ENCODE measurements around the gene STK36. TPM values are rescaled to one million over a fixed set of nuclear protein-coding genes. Genes with fewer than 3 reads are reported as not detected.

Gene STK36
- total RNA-seq, 1 donor: 31.0 TPM

DNA sequence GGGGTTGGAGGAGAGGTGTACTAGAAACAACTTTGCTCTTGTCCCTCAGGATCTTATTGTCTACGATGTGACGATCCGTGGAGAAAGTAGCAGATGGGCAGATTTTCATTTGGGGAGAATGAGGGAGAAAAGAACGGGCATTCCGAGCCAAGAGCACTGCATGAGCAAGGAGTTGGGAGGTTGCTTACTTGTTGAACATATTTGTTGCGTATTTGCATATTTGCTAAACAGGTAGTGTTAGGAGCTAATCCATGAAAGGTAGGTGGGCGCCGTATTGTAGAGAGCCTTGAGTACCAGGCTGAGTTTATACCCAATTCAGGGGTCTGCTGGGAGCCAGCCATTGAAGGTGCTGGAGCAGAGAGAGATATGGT lies 11.9 kb upstream of the STK36 start:
- TF ChIP-seq, protein P1, sequence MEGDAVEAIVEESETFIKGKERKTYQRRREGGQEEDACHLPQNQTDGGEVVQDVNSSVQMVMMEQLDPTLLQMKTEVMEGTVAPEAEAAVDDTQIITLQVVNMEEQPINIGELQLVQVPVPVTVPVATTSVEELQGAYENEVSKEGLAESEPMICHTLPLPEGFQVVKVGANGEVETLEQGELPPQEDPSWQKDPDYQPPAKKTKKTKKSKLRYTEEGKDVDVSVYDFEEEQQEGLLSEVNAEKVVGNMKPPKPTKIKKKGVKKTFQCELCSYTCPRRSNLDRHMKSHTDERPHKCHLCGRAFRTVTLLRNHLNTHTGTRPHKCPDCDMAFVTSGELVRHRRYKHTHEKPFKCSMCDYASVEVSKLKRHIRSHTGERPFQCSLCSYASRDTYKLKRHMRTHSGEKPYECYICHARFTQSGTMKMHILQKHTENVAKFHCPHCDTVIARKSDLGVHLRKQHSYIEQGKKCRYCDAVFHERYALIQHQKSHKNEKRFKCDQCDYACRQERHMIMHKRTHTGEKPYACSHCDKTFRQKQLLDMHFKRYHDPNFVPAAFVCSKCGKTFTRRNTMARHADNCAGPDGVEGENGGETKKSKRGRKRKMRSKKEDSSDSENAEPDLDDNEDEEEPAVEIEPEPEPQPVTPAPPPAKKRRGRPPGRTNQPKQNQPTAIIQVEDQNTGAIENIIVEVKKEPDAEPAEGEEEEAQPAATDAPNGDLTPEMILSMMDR (IDR thresholded peaks at IDR 0.05; ENCODE audit: insufficient read depth, low read length): no peak
- no peak for DNase-seq (ENCODE audit: low read depth)
- H3K4me3 ChIP-seq (ENCODE audit: low read depth, low read length): peak overlapping the region; percentile 93

DNA sequence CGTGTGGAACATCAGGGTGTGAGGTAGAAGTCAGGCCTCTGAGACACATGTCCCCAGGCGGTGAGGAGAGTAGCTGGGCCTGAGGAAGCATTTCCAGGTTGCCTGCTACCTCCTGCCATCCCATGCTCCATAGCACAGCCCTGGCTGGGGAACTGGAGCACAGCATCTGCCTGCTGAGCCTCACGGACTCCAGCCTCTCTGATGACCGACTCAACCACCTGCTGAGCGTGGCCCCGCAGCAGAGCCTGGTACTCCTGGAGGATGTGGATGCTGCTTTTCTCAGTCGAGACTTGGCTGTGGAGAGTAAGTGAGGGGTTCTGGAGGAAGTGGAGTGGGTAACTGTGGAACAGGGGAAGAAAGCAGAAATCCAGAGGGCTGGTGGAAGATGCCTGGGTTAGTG lies 9.5 kb upstream of the STK36 start:
- TF ChIP-seq, protein P1 (IDR thresholded peaks at IDR 0.05; ENCODE audit: insufficient read depth, low read length): no peak
- H3K4me3 ChIP-seq (ENCODE audit: low read depth, low read length): no peak overlapping the region
- no peak for DNase-seq (ENCODE audit: low read depth)

DNA sequence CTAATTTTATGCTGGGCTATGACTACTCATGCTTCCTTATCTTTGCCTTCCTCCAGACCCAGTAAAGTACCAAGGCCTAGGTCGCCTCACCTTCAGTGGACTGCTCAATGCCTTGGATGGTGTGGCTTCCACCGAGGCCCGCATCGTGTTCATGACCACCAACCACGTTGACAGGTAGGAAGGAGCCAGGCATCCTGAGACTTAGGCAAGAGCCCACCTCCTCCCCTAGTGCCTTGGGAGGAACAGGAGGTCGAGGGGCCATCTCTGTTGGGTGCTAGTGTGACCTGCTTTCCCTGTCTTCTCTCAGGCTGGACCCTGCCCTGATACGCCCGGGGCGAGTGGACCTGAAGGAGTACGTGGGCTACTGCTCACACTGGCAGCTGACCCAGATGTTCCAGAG lies 9.1 kb upstream of the STK36 start:
- H3K4me3 ChIP-seq (ENCODE audit: low read depth, low read length): no peak overlapping the region
- TF ChIP-seq, protein P1 (IDR thresholded peaks at IDR 0.05; ENCODE audit: insufficient read depth, low read length): no peak
- no peak for DNase-seq (ENCODE audit: low read depth)

DNA sequence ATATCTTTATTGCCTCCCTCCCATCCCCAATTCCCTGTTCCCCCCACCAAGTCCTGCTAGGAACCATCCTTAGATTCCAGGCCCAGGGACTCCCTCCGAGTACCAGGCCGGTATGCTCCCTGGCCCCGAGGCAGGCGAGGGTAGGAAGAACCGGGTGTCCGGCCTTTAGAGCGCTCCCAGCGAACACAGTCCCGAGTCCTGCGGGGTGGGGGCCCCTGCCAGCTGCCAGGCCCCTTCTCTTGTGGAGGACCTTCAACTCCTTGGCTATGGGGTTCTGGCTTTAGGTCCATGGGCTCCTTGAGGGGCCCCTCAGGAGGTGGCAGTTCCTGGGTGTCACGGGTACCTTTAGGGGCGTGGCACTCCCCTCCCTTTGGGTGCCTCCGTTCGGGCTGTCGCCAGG lies 8.0 kb upstream of the STK36 start:
- H3K4me3 ChIP-seq (ENCODE audit: low read depth, low read length): no peak overlapping the region
- TF ChIP-seq, protein P1 (IDR thresholded peaks at IDR 0.05; ENCODE audit: insufficient read depth, low read length): no peak

DNA sequence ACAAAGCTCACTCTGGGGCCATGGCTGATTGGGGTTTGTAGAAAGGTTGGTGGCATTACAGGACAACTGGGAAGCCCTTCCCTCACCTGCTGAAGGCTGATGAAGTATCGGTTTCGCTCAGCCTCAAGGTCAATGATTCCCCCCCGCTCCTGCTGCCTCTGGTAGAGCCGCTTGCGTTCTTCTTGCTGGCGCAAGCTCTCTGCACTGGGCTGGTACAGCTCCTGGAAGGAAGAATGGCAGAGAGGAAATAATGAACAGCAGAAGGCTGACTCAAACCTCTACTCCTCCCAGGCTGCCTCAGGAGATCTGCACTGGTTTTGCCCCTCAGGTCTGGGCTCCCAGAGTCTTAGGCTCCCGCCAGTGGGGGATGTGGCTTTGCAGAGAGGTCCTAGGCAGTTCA lies 7.2 kb upstream of the STK36 start:
- H3K4me3 ChIP-seq (ENCODE audit: low read depth, low read length): no peak overlapping the region
- TF ChIP-seq, protein P1 (IDR thresholded peaks at IDR 0.05; ENCODE audit: insufficient read depth, low read length): no peak
- DNase-seq (ENCODE audit: low read depth): no peak

More for the DNA sequence above, 8.0 kb upstream of the STK36 start:
- DNase-seq (ENCODE audit: low read depth): no peak

DNA sequence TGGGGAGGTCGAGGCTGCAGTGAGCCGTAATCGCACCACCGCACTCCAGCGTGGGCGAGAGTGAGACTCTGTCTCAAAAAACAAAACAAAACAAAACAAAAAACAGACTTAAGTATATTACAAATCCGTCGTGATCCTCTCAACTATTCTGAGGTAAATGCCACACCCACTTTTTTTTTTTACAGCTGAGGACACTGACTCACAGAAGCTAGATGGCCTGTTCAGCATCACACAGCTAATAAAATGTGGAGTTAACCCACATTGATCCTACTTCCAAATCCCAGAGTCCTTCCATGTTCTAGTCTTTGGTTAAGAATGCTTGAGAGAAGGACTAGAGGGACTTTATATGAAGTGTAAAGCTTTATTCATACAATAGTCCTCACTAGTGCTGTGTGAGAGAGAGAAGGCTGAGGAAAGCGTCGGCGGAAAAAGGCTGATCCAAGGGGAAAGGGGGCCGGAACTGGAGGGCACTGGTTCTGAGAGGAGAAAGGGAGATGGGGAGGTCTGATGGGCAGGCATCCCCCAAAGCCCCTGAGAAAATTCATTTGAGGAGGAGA lies 711 bp upstream of the STK36 start:
- TF ChIP-seq, protein P1 (IDR thresholded peaks at IDR 0.05; ENCODE audit: insufficient read depth, low read length): no peak
- peak overlapping the region; percentile 99 for H3K4me3 ChIP-seq (ENCODE audit: low read depth, low read length)
- DNase-seq (ENCODE audit: low read depth): peak; percentile 11

DNA sequence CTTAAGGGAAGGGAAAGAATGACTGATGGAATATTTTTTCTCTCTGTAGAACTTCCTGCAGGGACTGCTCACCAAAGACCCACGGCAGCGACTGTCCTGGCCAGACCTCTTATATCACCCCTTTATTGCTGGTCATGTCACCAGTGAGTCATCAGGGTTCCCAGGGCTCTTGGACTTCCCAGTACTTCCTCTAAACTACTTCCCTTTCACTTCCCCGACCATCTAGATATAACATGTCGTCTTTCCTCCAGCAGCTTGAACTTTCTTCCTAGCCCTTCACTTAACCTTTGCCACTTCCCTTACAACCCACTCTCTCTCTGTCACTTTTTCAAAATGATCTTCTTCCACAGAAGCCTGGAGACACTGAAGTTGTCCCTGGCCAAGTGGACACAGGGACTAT lies 7.2 kb downstream of the STK36 start:
- H3K4me3 ChIP-seq (ENCODE audit: low read depth, low read length): no peak overlapping the region
- TF ChIP-seq, protein P1 (IDR thresholded peaks at IDR 0.05; ENCODE audit: insufficient read depth, low read length): no peak
- no peak for DNase-seq (ENCODE audit: low read depth)
